ENCODE measurements around the gene CHST4.

DNA sequence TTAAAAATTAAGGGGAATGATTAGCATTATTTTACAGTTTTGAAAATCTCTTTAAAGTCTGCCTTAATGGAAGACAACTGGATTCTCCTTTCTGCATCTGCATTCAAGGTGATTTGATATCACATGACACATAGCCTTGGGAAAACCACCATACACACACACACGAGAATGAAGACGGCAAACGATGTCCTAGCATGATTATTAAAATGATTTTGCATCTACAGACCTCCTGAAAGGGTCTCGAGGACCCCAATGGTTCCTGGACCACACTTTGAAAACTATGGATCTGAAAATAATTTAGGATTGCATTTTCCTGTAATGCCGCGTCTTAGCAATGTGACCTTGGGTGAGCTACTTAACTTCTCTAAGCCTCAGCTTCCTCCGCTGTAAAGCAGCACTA lies 11.8 kb upstream of the CHST4 start:
- TF ChIP-seq, protein P1, sequence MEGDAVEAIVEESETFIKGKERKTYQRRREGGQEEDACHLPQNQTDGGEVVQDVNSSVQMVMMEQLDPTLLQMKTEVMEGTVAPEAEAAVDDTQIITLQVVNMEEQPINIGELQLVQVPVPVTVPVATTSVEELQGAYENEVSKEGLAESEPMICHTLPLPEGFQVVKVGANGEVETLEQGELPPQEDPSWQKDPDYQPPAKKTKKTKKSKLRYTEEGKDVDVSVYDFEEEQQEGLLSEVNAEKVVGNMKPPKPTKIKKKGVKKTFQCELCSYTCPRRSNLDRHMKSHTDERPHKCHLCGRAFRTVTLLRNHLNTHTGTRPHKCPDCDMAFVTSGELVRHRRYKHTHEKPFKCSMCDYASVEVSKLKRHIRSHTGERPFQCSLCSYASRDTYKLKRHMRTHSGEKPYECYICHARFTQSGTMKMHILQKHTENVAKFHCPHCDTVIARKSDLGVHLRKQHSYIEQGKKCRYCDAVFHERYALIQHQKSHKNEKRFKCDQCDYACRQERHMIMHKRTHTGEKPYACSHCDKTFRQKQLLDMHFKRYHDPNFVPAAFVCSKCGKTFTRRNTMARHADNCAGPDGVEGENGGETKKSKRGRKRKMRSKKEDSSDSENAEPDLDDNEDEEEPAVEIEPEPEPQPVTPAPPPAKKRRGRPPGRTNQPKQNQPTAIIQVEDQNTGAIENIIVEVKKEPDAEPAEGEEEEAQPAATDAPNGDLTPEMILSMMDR (IDR thresholded peaks at IDR 0.05 in 4 of 5, conservative IDR thresholded peaks at IDR 0.05 in 1 of 5): no peak
- TF ChIP-seq POLR2A (IDR thresholded peaks at IDR 0.05): no peak

All from gastrocnemius medialis (tissue), 4 donors.